Measurements from ENCODE around the gene GOLGA3.
A peak's percentile ranks its signal among the peaks of the same experiment; 100 is the strongest.
"Not testable (repeated sequence)": the region's sequence is repeated elsewhere in the genome, so short reads cannot be mapped to it uniquely, and the experiment has no call there.

The GOLGA3 gene

GRCh38 chr12:132772606-132773005, 56.1 kb downstream of the GOLGA3 start:
- H3K36me3 ChIP-seq (ENCODE audit: insufficient read depth, low read length) = peaks cover 20% of the 10 kb centered on the region
- H3K4me1 ChIP-seq (ENCODE audit: insufficient read depth, low read length) = no peaks in the 10 kb centered on the region
- H3K9me3 ChIP-seq (ENCODE audit: control insufficient read depth, insufficient read depth, low read length) = no peaks in the 10 kb centered on the region
- H3K9ac ChIP-seq (ENCODE audit: low read depth, low read length) = no peak overlapping the region

GRCh38 chr12:132771126-132771838, 57.4 kb downstream of the GOLGA3 start:
- Histone ChIP-seq H3K9ac (ENCODE audit: low read depth, low read length) (no peak overlapping the region), H3K36me3 (ENCODE audit: insufficient read depth, low read length) (peaks cover 13% of the 10 kb centered on the region), H3K4me1 (ENCODE audit: insufficient read depth, low read length) (no peaks in the 10 kb centered on the region), H3K9me3 (ENCODE audit: control insufficient read depth, insufficient read depth, low read length) (no peaks in the 10 kb centered on the region)

GRCh38 chr12:132766380-132767085, 62.1 kb downstream of the GOLGA3 start:
- no peak overlapping the region for H3K9ac ChIP-seq (ENCODE audit: low read depth, low read length)

GRCh38 chr12:132765361-132765760, 63.3 kb downstream of the GOLGA3 start:
- no peaks in the 10 kb centered on the region for H3K36me3 ChIP-seq (ENCODE audit: insufficient read depth, low read length)
- no peaks in the 10 kb centered on the region for H3K4me1 ChIP-seq (ENCODE audit: insufficient read depth, low read length)
- no peak overlapping the region for H3K9ac ChIP-seq (ENCODE audit: low read depth, low read length)

More at GRCh38 chr12:132766380-132767085, 62.1 kb downstream of the GOLGA3 start:
- Histone ChIP-seq H3K4me1 (ENCODE audit: insufficient read depth, low read length) (no peaks in the 10 kb centered on the region), H3K9me3 (ENCODE audit: control insufficient read depth, insufficient read depth, low read length) (no peaks in the 10 kb centered on the region), H3K36me3 (ENCODE audit: insufficient read depth, low read length) (no peaks in the 10 kb centered on the region)

GRCh38 chr12:132764231-132764630, 64.4 kb downstream of the GOLGA3 start:
- Histone ChIP-seq H3K4me1 (ENCODE audit: insufficient read depth, low read length) (no peaks in the 10 kb centered on the region), H3K36me3 (ENCODE audit: insufficient read depth, low read length) (no peaks in the 10 kb centered on the region), H3K9ac (ENCODE audit: low read depth, low read length) (no peak overlapping the region), H3K9me3 (ENCODE audit: control insufficient read depth, insufficient read depth, low read length) (no peaks in the 10 kb centered on the region)

More at GRCh38 chr12:132765361-132765760, 63.3 kb downstream of the GOLGA3 start:
- no peaks in the 10 kb centered on the region for H3K9me3 ChIP-seq (ENCODE audit: control insufficient read depth, insufficient read depth, low read length)

- H3K9me3 ChIP-seq (ENCODE audit: control insufficient read depth, insufficient read depth, low read length) = no peaks in the 10 kb centered on the region
- H3K36me3 ChIP-seq (ENCODE audit: insufficient read depth, low read length) = peaks cover 2% of the 10 kb centered on the region; the same call in 1 of the 2 replicates
- H3K4me1 ChIP-seq (ENCODE audit: insufficient read depth, low read length) = no peaks in the 10 kb centered on the region
- H3K9ac ChIP-seq (ENCODE audit: low read depth, low read length) = peak overlapping the region; percentile 97
These were observed 66.6 kb downstream of the GOLGA3 start for GRCh38 chr12:132761921-132762583.

- H3K9me3 ChIP-seq (ENCODE audit: control insufficient read depth, insufficient read depth, low read length) = no peaks in the 10 kb centered on the region
- peaks cover 3% of the 10 kb centered on the region; the same call in 1 of the 2 replicates for H3K36me3 ChIP-seq (ENCODE audit: insufficient read depth, low read length)
- H3K4me1 ChIP-seq (ENCODE audit: insufficient read depth, low read length) = no peaks in the 10 kb centered on the region
- H3K9ac ChIP-seq (ENCODE audit: low read depth, low read length) = peak within 1 kb of the TSS; percentile 97
These were observed 67.4 kb downstream of the GOLGA3 start, which contains the start of gene ANKLE2 for GRCh38 chr12:132761032-132761920. TSS of gene ANKLE2 (minus strand) at chr12:132761832. CDS start at chr12:132761798, 34 bp downstream.

- no peaks in the 10 kb centered on the region for H3K4me1 ChIP-seq (ENCODE audit: insufficient read depth, low read length)
- H3K36me3 ChIP-seq (ENCODE audit: insufficient read depth, low read length) = peaks cover 10% of the 10 kb centered on the region
- no peaks in the 10 kb centered on the region for H3K9me3 ChIP-seq (ENCODE audit: control insufficient read depth, insufficient read depth, low read length)
- no peak overlapping the region for H3K9ac ChIP-seq (ENCODE audit: low read depth, low read length)
These were observed 69.3 kb downstream of the GOLGA3 start for GRCh38 chr12:132759359-132759758.

- H3K36me3 ChIP-seq (ENCODE audit: insufficient read depth, low read length) = peaks cover 12% of the 10 kb centered on the region
- H3K4me1 ChIP-seq (ENCODE audit: insufficient read depth, low read length); H3K9ac ChIP-seq (ENCODE audit: low read depth, low read length); H3K9me3 ChIP-seq (ENCODE audit: control insufficient read depth, insufficient read depth, low read length): not testable (repeated sequence)
These were observed 69.8 kb downstream of the GOLGA3 start for GRCh38 chr12:132758825-132759224.

GRCh38 chr12:132754160-132754932, 74.3 kb downstream of the GOLGA3 start:
- no peaks in the 10 kb centered on the region for H3K9me3 ChIP-seq (ENCODE audit: control insufficient read depth, insufficient read depth, low read length)
- H3K36me3 ChIP-seq (ENCODE audit: insufficient read depth, low read length) = peaks cover 18% of the 10 kb centered on the region
- H3K4me1 ChIP-seq (ENCODE audit: insufficient read depth, low read length) = no peaks in the 10 kb centered on the region
- no peak overlapping the region for H3K9ac ChIP-seq (ENCODE audit: low read depth, low read length)

- not testable (repeated sequence) for H3K9me3 ChIP-seq (ENCODE audit: control insufficient read depth, insufficient read depth, low read length); H3K4me1 ChIP-seq (ENCODE audit: insufficient read depth, low read length); H3K9ac ChIP-seq (ENCODE audit: low read depth, low read length)
- peaks cover 18% of the 10 kb centered on the region for H3K36me3 ChIP-seq (ENCODE audit: insufficient read depth, low read length)
These were observed 75.0 kb downstream of the GOLGA3 start for GRCh38 chr12:132753670-132754069.

- Histone ChIP-seq H3K9me3 (ENCODE audit: control insufficient read depth, insufficient read depth, low read length) (no peaks in the 10 kb centered on the region), H3K36me3 (ENCODE audit: insufficient read depth, low read length) (peaks cover 31% of the 10 kb centered on the region), H3K9ac (ENCODE audit: low read depth, low read length) (no peak overlapping the region), H3K4me1 (ENCODE audit: insufficient read depth, low read length) (no peaks in the 10 kb centered on the region)
These were observed 80.3 kb downstream of the GOLGA3 start for GRCh38 chr12:132748319-132748718.

GRCh38 chr12:132747896-132748295, 80.8 kb downstream of the GOLGA3 start:
- Histone ChIP-seq H3K4me1 (ENCODE audit: insufficient read depth, low read length) (no peaks in the 10 kb centered on the region), H3K36me3 (ENCODE audit: insufficient read depth, low read length) (peaks cover 33% of the 10 kb centered on the region), H3K9me3 (ENCODE audit: control insufficient read depth, insufficient read depth, low read length) (no peaks in the 10 kb centered on the region), H3K9ac (ENCODE audit: low read depth, low read length) (no peak overlapping the region)

Measured in ES-I3 (cell line).